ENCODE data around the gene SRGAP1. TPM values are rescaled to one million over a fixed set of nuclear protein-coding genes. Genes with fewer than 3 reads are reported as not detected.

The SRGAP1 gene
- total RNA-seq, 3 donors from 2014 or later (not counting 1 experiment from before 2014, with no cell fraction given): 0.10 to 0.49 (median 0.16) TPM

GRCh38 chr12:64085154-64085553, 240.7 kb downstream of the SRGAP1 start:
- H3K36me3 ChIP-seq (ENCODE audit: control insufficient read depth, insufficient read depth, low read length): no peaks in the 10 kb centered on the region
- Mint-ChIP-seq H3K4me1 (no peaks in the 10 kb centered on the region), H3K27me3 (ENCODE audit: low read depth in 2 of 2) (no peaks in the 10 kb centered on the region), H3K27ac (no peak overlapping the region), H3K9me3 (no peaks in the 10 kb centered on the region), H3K4me3 (no peak overlapping the region), H3K36me3 (no peaks in the 10 kb centered on the region)
- intact Hi-C loops (cut with micrococcal nuclease): no loop called here
- H3K4me1 ChIP-seq (ENCODE audit: control insufficient read depth, insufficient read depth, low read length): no peaks in the 10 kb centered on the region
- TF ChIP-seq CTCF (IDR thresholded peaks at IDR 0.05): no peak
- no peak overlapping the region for H3K27ac ChIP-seq (ENCODE audit: low read length)
- 93% methylated on average over 2 of the region's 4 CpGs for WGBS (ENCODE audit: insufficient coverage)
- no peak overlapping the region for H3K4me3 ChIP-seq (ENCODE audit: low read length)
- DNase-seq: no peak
- H3K9me3 ChIP-seq (ENCODE audit: control insufficient read depth, insufficient read depth, low read length): no peaks in the 10 kb centered on the region
- no peaks in the 10 kb centered on the region for H3K27me3 ChIP-seq (ENCODE audit: control insufficient read depth, insufficient read depth, low read length)
- no peak for ATAC-seq

GRCh38 chr12:64085996-64086395, 241.5 kb downstream of the SRGAP1 start:
- no peak for ATAC-seq
- H3K4me1 ChIP-seq (ENCODE audit: control insufficient read depth, insufficient read depth, low read length): no peaks in the 10 kb centered on the region
- H3K4me3 Mint-ChIP-seq: no peak overlapping the region

GRCh38 chr12:64086946-64087345, 242.4 kb downstream of the SRGAP1 start:
- ATAC-seq (no peak), DNase-seq (no peak)
- H3K27ac Mint-ChIP-seq: no peak overlapping the region
- H3K27ac ChIP-seq (ENCODE audit: low read length): no peak overlapping the region
- TF ChIP-seq CTCF (IDR thresholded peaks at IDR 0.05): no peak
- no peaks in the 10 kb centered on the region for H3K36me3 ChIP-seq (ENCODE audit: control insufficient read depth, insufficient read depth, low read length)
- H3K9me3 Mint-ChIP-seq: no peaks in the 10 kb centered on the region
- H3K4me1 Mint-ChIP-seq: no peaks in the 10 kb centered on the region
- H3K27me3 Mint-ChIP-seq (ENCODE audit: low read depth in 2 of 2): no peaks in the 10 kb centered on the region
- H3K4me1 ChIP-seq (ENCODE audit: control insufficient read depth, insufficient read depth, low read length): no peaks in the 10 kb centered on the region
- intact Hi-C loops (cut with micrococcal nuclease): no loop called here
- no peaks in the 10 kb centered on the region for H3K27me3 ChIP-seq (ENCODE audit: control insufficient read depth, insufficient read depth, low read length)
- 88% methylated on average over 2 of the region's 4 CpGs for WGBS (ENCODE audit: insufficient coverage)
- H3K36me3 Mint-ChIP-seq: no peaks in the 10 kb centered on the region
- no peak overlapping the region for H3K4me3 Mint-ChIP-seq
- no peaks in the 10 kb centered on the region for H3K9me3 ChIP-seq (ENCODE audit: control insufficient read depth, insufficient read depth, low read length)
- H3K4me3 ChIP-seq (ENCODE audit: low read length): no peak overlapping the region

More at GRCh38 chr12:64085996-64086395, 241.5 kb downstream of the SRGAP1 start:
- Mint-ChIP-seq H3K36me3 (no peaks in the 10 kb centered on the region), H3K9me3 (no peaks in the 10 kb centered on the region), H3K27ac (no peak overlapping the region), H3K4me1 (no peaks in the 10 kb centered on the region), H3K27me3 (ENCODE audit: low read depth in 2 of 2) (no peaks in the 10 kb centered on the region)
- no peak for TF ChIP-seq CTCF (IDR thresholded peaks at IDR 0.05)
- no peak overlapping the region for H3K27ac ChIP-seq (ENCODE audit: low read length)
- H3K4me3 ChIP-seq (ENCODE audit: low read length): no peak overlapping the region
- H3K27me3 ChIP-seq (ENCODE audit: control insufficient read depth, insufficient read depth, low read length): no peaks in the 10 kb centered on the region
- DNase-seq: no peak
- intact Hi-C loops (cut with micrococcal nuclease): no loop called here
- no peaks in the 10 kb centered on the region for H3K9me3 ChIP-seq (ENCODE audit: control insufficient read depth, insufficient read depth, low read length)
- WGBS (ENCODE audit: insufficient coverage): 89% methylated on average over 3 of the region's 4 CpGs
- no peaks in the 10 kb centered on the region for H3K36me3 ChIP-seq (ENCODE audit: control insufficient read depth, insufficient read depth, low read length)

- Histone ChIP-seq H3K27ac (ENCODE audit: low read length) (no peak overlapping the region), H3K36me3 (ENCODE audit: control insufficient read depth, insufficient read depth, low read length) (no peaks in the 10 kb centered on the region), H3K27me3 (ENCODE audit: control insufficient read depth, insufficient read depth, low read length) (no peaks in the 10 kb centered on the region), H3K4me3 (ENCODE audit: low read length) (no peak overlapping the region), H3K4me1 (ENCODE audit: control insufficient read depth, insufficient read depth, low read length) (no peaks in the 10 kb centered on the region), H3K9me3 (ENCODE audit: control insufficient read depth, insufficient read depth, low read length) (no peaks in the 10 kb centered on the region)
- Mint-ChIP-seq H3K27me3 (ENCODE audit: low read depth in 2 of 2) (no peaks in the 10 kb centered on the region), H3K9me3 (no peaks in the 10 kb centered on the region), H3K4me3 (no peak overlapping the region), H3K36me3 (no peaks in the 10 kb centered on the region), H3K27ac (no peak overlapping the region), H3K4me1 (no peaks in the 10 kb centered on the region)
- no peak for TF ChIP-seq CTCF (IDR thresholded peaks at IDR 0.05)
- DNase-seq (no peak), ATAC-seq (no peak)
- WGBS (ENCODE audit: insufficient coverage): 67% methylated on average over 1 of the region's 2 CpGs
- intact Hi-C loops (cut with micrococcal nuclease): no loop called here
Measured at GRCh38 chr12:64087761-64088160, 243.3 kb downstream of the SRGAP1 start.

All from natural killer cell (primary cell).